KMS-11 (cell line): ENCODE measurements around the gene EME2.

Source experiments
- H2AFZ ChIP-seq: fragments of 200-600 bp; sonication (generic); 2 replicates; pipeline ENCODE4 v1.6.1; 2016; ENCODE audit warnings: antibody characterized with exemption, mixed run types, low read depth
- H3K27ac ChIP-seq: fragments of 200-600 bp; sonication (generic); 2 replicates; pipeline ENCODE4 v1.6.1; 2016; ENCODE audit warnings: mild to moderate bottlenecking, mixed run types
- H3K27me3 ChIP-seq: fragments of 200-600 bp; sonication (generic); 2 replicates; pipeline ENCODE4 v1.6.1; 2017; ENCODE audit warnings: mild to moderate bottlenecking, low read depth, mixed run types, moderate library complexity; ENCODE audit not compliant: insufficient read depth
- H3K36me3 ChIP-seq: fragments of 200-600 bp; sonication (generic); 2 replicates; pipeline ENCODE4 v1.6.1; 2017; ENCODE audit warnings: mild to moderate bottlenecking, mixed run types; ENCODE audit not compliant: insufficient read depth
- H3K4me1 ChIP-seq: fragments of 200-600 bp; sonication (generic); 2 replicates; pipeline ENCODE4 v1.6.1; 2016; ENCODE audit warnings: mild to moderate bottlenecking, low read depth, mixed run types; ENCODE audit not compliant: poor library complexity, severe bottlenecking
- H3K4me2 ChIP-seq: fragments of 200-600 bp; sonication (generic); 2 replicates; pipeline ENCODE4 v1.7.0; 2016; ENCODE audit warnings: mild to moderate bottlenecking, mixed run types
- H3K4me3 ChIP-seq: fragments of 200-600 bp; sonication (generic); IDR thresholded peaks from 2 replicates; pipeline ENCODE4 v1.6.1; 2017; ENCODE audit warnings: low read depth, low read length, mixed read lengths; ENCODE audit not compliant: insufficient read depth
- H3K79me2 ChIP-seq: fragments of 200-600 bp; sonication (generic); 2 replicates; pipeline ENCODE4 v1.6.1; 2016; ENCODE audit warnings: low read depth, mixed run types; ENCODE audit not compliant: insufficient read depth
- H3K9ac ChIP-seq: fragments of 200-600 bp; sonication (generic); 2 replicates; pipeline ENCODE4 v1.6.1; 2016; ENCODE audit warnings: mild to moderate bottlenecking, mixed run types
- H4K20me1 ChIP-seq: fragments of 200-600 bp; sonication (generic); 2 replicates; pipeline ENCODE4 v1.6.1; 2016; ENCODE audit warnings: mild to moderate bottlenecking, mixed run types; ENCODE audit not compliant: insufficient read depth
- TF ChIP-seq, protein P1 (sequence below): fragments of 200-600 bp; sonication (generic); conservative IDR thresholded peaks from 2 replicates; pipeline ENCODE4 v1.6.1; 2017; ENCODE audit warnings: low read depth, mild to moderate bottlenecking, antibody characterized with exemption, low read length, moderate library complexity, mixed read lengths

The EME2 gene

DNA sequence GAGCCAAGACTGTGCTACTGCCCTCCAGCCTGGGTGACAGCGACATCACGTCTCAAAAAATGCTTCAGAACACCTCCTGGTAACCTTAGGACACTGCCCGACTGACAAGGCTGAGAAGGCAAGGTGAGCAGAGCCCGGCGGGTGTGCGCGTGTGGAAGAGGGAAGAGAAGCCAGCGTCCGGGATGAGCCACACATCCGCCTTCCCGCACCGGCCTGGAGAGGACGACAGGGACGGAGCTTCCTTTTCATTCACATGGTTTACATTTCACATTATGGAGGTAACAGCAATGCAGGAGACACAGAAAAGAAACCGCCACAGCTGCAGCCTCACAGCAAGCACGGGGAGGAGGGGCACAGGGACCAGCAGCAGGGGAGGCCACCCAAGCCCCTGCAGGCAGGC lies 37.5 kb downstream of the EME2 start:
- no peak overlapping the region for H3K9ac ChIP-seq
- H3K4me1 ChIP-seq, result no peaks in the 10 kb centered on the region
- H3K4me2 ChIP-seq, result no peak overlapping the region
- no peak overlapping the region for H3K27ac ChIP-seq
- no peak overlapping the region for H3K4me3 ChIP-seq
- no peak overlapping the region for H2AFZ ChIP-seq
- no peaks in the 10 kb centered on the region for H4K20me1 ChIP-seq
- peaks cover 6% of the 10 kb centered on the region; the same call in 1 of the 2 replicates for H3K36me3 ChIP-seq
- TF ChIP-seq, protein P1, sequence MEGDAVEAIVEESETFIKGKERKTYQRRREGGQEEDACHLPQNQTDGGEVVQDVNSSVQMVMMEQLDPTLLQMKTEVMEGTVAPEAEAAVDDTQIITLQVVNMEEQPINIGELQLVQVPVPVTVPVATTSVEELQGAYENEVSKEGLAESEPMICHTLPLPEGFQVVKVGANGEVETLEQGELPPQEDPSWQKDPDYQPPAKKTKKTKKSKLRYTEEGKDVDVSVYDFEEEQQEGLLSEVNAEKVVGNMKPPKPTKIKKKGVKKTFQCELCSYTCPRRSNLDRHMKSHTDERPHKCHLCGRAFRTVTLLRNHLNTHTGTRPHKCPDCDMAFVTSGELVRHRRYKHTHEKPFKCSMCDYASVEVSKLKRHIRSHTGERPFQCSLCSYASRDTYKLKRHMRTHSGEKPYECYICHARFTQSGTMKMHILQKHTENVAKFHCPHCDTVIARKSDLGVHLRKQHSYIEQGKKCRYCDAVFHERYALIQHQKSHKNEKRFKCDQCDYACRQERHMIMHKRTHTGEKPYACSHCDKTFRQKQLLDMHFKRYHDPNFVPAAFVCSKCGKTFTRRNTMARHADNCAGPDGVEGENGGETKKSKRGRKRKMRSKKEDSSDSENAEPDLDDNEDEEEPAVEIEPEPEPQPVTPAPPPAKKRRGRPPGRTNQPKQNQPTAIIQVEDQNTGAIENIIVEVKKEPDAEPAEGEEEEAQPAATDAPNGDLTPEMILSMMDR, result no peak
- H3K79me2 ChIP-seq, result no peaks in the 10 kb centered on the region
- no peaks in the 10 kb centered on the region for H3K27me3 ChIP-seq

DNA sequence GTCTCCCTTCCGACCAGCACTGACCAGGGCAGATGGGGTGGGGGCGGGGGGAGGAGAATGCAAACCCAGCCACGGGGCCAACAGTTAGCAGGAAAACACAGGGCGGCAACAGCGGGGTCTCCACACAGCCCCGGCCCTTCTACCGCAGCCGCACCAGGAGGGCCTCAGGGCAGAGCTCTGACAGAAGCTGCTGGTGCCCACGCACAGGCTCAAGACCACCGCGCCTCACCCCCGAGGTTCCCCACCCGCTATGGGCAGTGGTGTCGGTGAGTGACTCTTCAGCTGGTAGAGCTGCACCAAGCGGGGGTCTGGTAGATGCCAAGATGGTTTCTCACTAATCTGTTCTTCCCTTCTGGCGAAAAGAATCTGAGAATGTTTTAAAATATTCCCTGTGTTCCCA lies 37.9 kb downstream of the EME2 start:
- Histone ChIP-seq H3K36me3 (peaks cover 6% of the 10 kb centered on the region; the same call in 1 of the 2 replicates), H3K79me2 (no peaks in the 10 kb centered on the region), H3K27ac (no peak overlapping the region), H3K27me3 (no peaks in the 10 kb centered on the region), H3K4me1 (no peaks in the 10 kb centered on the region), H3K9ac (no peak overlapping the region), H4K20me1 (no peaks in the 10 kb centered on the region), H3K4me2 (no peak overlapping the region), H2AFZ (no peak overlapping the region), H3K4me3 (no peak overlapping the region)
- TF ChIP-seq, protein P1, result no peak

DNA sequence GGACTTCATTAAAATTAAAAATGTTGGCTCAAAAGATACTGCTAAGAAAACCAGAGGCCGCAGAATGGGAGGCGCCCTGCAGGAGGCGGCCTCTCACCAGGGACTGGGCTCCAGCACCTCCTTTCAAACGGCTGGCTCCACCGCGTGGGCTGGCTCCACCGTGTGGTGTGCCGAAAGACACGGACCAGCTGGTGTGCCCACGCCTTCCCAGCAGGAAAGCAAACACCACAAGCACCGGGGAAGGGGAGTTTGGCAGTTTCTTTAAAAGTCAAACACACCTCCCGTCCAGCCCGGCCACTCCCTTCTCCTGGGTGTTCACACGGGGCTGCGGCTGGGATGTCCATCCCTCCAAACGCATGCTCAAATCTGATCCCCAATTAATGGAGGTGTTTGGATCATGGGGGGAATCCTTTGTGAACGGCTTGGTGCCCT lies 40.1 kb downstream of the EME2 start:
- Histone ChIP-seq H2AFZ (no peak overlapping the region), H3K36me3 (peaks cover 6% of the 10 kb centered on the region; the same call in 1 of the 2 replicates), H3K79me2 (no peaks in the 10 kb centered on the region), H3K4me3 (no peak overlapping the region), H3K4me1 (no peaks in the 10 kb centered on the region), H3K27ac (no peak overlapping the region), H4K20me1 (no peaks in the 10 kb centered on the region), H3K9ac (no peak overlapping the region), H3K27me3 (no peaks in the 10 kb centered on the region), H3K4me2 (no peak overlapping the region)
- TF ChIP-seq, protein P1, result no peak

DNA sequence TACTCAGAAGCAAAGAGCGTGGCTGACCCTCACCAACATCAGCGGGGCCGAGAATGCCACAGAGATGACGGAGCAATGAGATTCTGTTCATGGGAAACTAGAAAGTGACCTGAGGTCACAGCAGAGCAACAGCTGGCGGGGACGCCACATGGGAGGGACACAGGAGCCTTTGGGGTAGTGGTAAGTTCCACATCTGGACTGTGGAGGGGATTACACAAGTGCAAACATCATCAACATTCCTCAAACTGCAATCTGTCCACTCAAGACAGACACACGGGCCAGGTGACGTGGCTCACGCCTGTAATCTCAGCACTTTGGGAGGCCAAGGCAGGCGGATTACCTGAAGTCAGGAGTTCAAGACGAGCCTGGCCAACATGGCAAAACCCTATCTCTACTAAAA lies 42.9 kb downstream of the EME2 start:
- Histone ChIP-seq H2AFZ (no peak overlapping the region), H4K20me1 (no peaks in the 10 kb centered on the region), H3K9ac (no peak overlapping the region), H3K4me2 (no peak overlapping the region), H3K79me2 (no peaks in the 10 kb centered on the region), H3K4me3 (no peak overlapping the region), H3K27me3 (no peaks in the 10 kb centered on the region), H3K4me1 (no peaks in the 10 kb centered on the region), H3K36me3 (no peaks in the 10 kb centered on the region), H3K27ac (no peak overlapping the region)
- TF ChIP-seq, protein P1, result no peak
